Limb (tissue), 2 donors: ENCODE data around the gene AGPAT4.

Experiments
- DNase-seq, 2 donors: peaks; one replicate each; pipeline ENCODE4 v3.0.0-alpha.2; 2016; ENCODE audit errors: extremely low spot score in 2 of 2

The AGPAT4 gene

GRCh38 chr6:161281092-161281491 is 7.2 kb upstream of the AGPAT4 start:
- no peak for DNase-seq

- DNase-seq: peak in 1 of 2 donors; percentile 48
Measured at GRCh38 chr6:161279677-161280415, 6.0 kb upstream of the AGPAT4 start.

GRCh38 chr6:161276605-161277155 is 2.8 kb upstream of the AGPAT4 start:
- DNase-seq: no peak

GRCh38 chr6:161274898-161275297 is 1.0 kb upstream of the AGPAT4 start:
- DNase-seq: no peak

GRCh38 chr6:161274488-161274858 is 612 bp upstream of the AGPAT4 start:
- no peak for DNase-seq

GRCh38 chr6:161273274-161273751 is 548 bp downstream of the AGPAT4 start:
- DNase-seq: peak; percentile 72 to 80

- peak; percentile 10 to 46 for DNase-seq
Measured at GRCh38 chr6:161272635-161273273, 1.1 kb downstream of the AGPAT4 start.

GRCh38 chr6:161271343-161272030 is 2.4 kb downstream of the AGPAT4 start:
- DNase-seq: no peak

- no peak for DNase-seq
Measured at GRCh38 chr6:161270116-161270515, 3.7 kb downstream of the AGPAT4 start.

GRCh38 chr6:161269310-161269709 is 4.6 kb downstream of the AGPAT4 start:
- DNase-seq: no peak

- DNase-seq: no peak
Measured at GRCh38 chr6:161268531-161269210, 5.2 kb downstream of the AGPAT4 start.

- no peak for DNase-seq
Measured at GRCh38 chr6:161266513-161267230, 7.2 kb downstream of the AGPAT4 start.

GRCh38 chr6:161265975-161266374 is 7.9 kb downstream of the AGPAT4 start:
- DNase-seq: no peak

- no peak for DNase-seq
Measured at GRCh38 chr6:161265554-161265953, 8.3 kb downstream of the AGPAT4 start.

- DNase-seq: no peak
Measured at GRCh38 chr6:161264181-161264580, 9.7 kb downstream of the AGPAT4 start.

- no peak for DNase-seq
Measured at GRCh38 chr6:161261816-161262215, 12.0 kb downstream of the AGPAT4 start.

GRCh38 chr6:161261325-161261724 is 12.5 kb downstream of the AGPAT4 start:
- no peak for DNase-seq

GRCh38 chr6:161259302-161259701 is 14.6 kb downstream of the AGPAT4 start:
- DNase-seq: no peak

GRCh38 chr6:161257793-161258457 is 15.9 kb downstream of the AGPAT4 start:
- no peak for DNase-seq

- no peak for DNase-seq
Measured at GRCh38 chr6:161256407-161256806, 17.5 kb downstream of the AGPAT4 start.
